A549 (cell line): ENCODE results near the gene CPE.

Experiments
- CHD2 ChIP-seq: fragments of 150-350 bp; IDR thresholded peaks from 2 replicates; pipeline ENCODE4 v1.6.1; 2014; ENCODE audit warnings: low read length; ENCODE audit not compliant: partially characterized antibody
- CTCF ChIP-seq: fragments of >200 bp; sonication (Bioruptor Twin); formaldehyde crosslinking; IDR thresholded peaks from 3 replicates; pipeline ENCODE4 v1.5.1; 2016
- E2F6 ChIP-seq: IDR thresholded peaks from 2 replicates; pipeline ENCODE4 v1.6.1; 2012; ENCODE audit warnings: low read depth, borderline replicate concordance
- HDAC2 ChIP-seq: fragments of 200-600 bp; sonication (generic); IDR thresholded peaks from 2 replicates; pipeline ENCODE4 v1.6.1; 2016
- POLR2A ChIP-seq: IDR thresholded peaks from 2 replicates; pipeline ENCODE4 v1.6.1; 2012; ENCODE audit warnings: mild to moderate bottlenecking, low read length
- POLR2AphosphoS2 ChIP-seq: conservative IDR thresholded peaks from 2 replicates; pipeline ENCODE4 v1.6.1; 2012; ENCODE audit warnings: low read length, improper control_type of control experiment, inconsistent platforms
- REST ChIP-seq: fragments of 200-600 bp; sonication (generic); IDR thresholded peaks from 2 replicates; pipeline ENCODE4 v1.6.1; 2016; ENCODE audit warnings: antibody characterized with exemption, mild to moderate bottlenecking, moderate library complexity
- SMC3 ChIP-seq: fragments of >200 bp; sonication (Bioruptor Twin); formaldehyde crosslinking; IDR thresholded peaks from 3 replicates; pipeline ENCODE4 v1.6.1; 2018; ENCODE audit warnings: inconsistent platforms
- TFCP2L1 ChIP-seq: fragments of 250-450 bp; sonication (Bioruptor Pico); IDR thresholded peaks from 2 replicates; pipeline ENCODE4 v1.5.0; 2021; ENCODE audit warnings: mild to moderate bottlenecking

- TF ChIP-seq CTCF: no peak
- TF ChIP-seq REST: no peak
- no peak for TF ChIP-seq POLR2AphosphoS2
- TF ChIP-seq POLR2A: no peak
- TF ChIP-seq SMC3: no peak
- TF ChIP-seq CHD2: no peak
- TF ChIP-seq E2F6: no peak
- TF ChIP-seq HDAC2: no peak
- TF ChIP-seq TFCP2L1 (CRISPR knock-in tag): no peak
Measured at GRCh38 chr4:165364452-165365080, 14.2 kb upstream of the CPE start.
